NCI-H524 (cell line): Measurements from ENCODE around the gene C16orf92.
A peak's percentile ranks its signal among the peaks of the same experiment; 100 is the strongest.
"Not testable (repeated sequence)": the region's sequence is repeated elsewhere in the genome, so short reads cannot be mapped to it uniquely, and the experiment has no call there.

Experiments
- DNase-seq, 2 experiments: peaks; one replicate each; lab custom pipeline; 2025; lab: John Stamatoyannopoulos, UW

Gene C16orf92

GRCh38 chr16:30005341-30006094, 17.5 kb upstream of the C16orf92 start:
- peak; percentile 42 to 71 for DNase-seq

DNA sequence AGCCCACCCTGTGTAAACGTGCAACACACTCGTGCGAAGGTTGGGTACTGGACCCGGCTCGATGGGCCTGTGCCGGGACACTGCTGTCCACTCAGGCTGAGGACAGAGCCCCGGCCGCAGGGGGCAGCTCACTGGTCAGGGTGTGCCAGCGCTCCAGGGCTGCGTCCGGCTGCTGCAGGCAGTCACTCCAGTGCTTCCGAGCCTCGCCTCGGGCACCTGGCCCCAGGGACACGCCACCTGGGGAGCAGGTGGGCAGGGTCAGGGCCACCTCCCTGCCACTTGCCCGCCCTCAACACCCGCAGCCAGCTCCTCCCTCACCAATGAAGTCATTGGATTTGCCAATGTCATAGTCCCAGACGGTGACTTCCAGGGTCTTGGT, 16.9 kb upstream of the C16orf92 start:
- no peak for DNase-seq

DNA sequence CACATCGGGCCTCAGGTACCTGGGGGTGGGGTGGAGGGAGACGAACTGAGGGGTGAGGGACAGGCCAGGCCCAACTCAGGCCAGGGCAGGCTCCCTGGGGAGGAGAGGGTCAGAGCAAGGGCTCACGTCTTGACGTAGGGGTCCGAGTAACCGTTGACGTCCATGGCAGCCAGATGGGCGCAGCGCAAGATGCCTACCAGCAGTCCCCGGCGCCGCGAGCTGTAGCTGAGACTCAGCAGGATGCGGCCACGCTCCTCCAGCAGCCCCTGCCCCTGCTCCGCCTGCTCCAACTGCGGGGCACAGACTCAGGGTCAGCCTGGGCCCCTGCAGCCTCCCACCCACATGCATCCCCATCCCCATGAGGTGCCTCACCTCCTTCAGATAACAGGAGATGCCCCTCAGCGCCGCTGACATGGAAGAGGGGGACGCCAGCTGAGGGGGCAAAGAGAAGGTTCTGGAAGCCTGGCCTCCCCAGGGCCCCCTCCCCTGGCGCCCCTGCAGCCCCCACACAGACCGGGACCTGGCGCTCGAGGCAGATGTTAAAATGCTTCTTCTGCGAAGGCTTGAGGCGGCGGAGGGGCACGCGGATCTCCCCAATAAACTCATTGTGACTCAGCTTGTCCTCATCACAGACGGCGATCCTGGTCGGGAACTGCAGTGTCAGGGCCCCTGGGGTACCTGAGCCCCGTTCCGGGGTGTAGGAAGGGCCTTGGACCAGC, 16.2 kb upstream of the C16orf92 start:
- no peak for DNase-seq

DNA sequence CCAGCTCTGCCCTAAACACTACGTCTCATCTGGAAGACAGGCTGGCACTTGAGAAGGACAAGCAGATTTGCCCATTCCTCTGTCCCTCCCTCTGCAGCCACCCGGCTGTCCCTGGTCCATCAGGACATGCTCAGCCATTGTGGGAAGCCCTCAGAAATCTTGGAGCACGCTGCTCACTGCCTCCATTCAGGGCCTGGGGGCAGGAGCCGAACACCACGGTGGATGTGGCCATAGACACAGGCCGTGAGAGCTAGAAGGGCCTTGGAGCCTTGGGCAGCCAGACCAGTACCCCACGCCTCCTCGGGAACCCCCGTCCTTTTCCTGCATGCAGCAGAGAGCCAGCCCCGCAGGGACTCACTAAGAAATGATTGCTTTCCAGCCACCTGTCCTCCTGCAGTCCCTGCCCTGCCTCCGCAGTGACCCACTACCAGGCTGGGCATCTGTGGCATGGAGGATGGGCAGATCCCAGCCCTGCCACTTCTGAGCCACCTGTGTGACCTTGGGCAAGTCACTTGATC, 15.6 kb upstream of the C16orf92 start:
- no peak for DNase-seq

- no peak for DNase-seq
Measured at GRCh38 chr16:30009085-30009862, 13.7 kb upstream of the C16orf92 start.

- peak in 1 of 2 experiments; percentile 39 for DNase-seq
Measured at GRCh38 chr16:30009990-30010843, 12.8 kb upstream of the C16orf92 start.

DNA sequence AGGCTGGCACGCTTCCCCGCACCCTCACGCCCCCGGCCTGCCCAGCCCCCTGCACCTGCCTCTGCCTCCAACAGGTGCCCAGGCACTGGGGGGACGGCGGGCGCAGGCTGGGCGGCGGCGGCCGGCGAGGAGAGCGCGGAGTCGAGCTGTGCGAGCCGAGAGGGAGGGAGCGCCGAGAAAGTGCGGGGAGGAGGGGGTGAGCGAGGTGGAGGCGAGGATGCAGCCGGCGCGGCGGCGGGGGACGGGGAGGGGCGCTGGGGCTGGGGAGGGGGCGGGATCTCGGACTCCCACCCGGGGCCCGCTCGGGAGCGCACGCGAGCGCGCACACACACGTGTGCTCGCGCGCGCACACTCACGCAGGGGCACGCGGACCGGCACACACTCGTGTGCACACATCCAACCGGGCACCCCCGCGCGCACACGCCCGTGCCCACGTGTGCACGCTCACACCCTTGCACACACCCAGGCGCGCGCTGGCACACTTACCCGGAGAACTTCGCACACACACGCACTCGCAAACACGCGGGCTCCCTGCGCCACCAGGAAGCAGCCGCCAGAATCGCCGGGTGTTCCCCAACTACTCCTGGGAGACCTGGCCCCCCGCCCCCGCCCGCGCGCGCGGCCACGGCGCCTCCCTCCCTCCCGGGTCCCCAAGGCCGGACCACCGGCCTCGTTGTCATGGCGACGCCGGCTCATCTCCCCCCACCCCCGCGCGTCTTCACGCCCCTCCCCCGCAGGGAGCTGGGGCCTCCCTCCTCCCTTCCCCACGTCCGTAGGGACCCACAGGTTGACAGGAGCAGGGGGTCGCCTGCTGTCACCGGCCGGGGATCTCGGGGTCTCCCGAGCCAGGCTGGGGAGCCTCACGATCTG, 11.9 kb upstream of the C16orf92 start, which contains the start of gene DOC2A:
Gene DOC2A (minus strand): TSS at position 184 of the 870 bp plus-strand sequence. CDS start 805 bp downstream, outside the sequence.
- peak; percentile 67 to 69 for DNase-seq

DNA sequence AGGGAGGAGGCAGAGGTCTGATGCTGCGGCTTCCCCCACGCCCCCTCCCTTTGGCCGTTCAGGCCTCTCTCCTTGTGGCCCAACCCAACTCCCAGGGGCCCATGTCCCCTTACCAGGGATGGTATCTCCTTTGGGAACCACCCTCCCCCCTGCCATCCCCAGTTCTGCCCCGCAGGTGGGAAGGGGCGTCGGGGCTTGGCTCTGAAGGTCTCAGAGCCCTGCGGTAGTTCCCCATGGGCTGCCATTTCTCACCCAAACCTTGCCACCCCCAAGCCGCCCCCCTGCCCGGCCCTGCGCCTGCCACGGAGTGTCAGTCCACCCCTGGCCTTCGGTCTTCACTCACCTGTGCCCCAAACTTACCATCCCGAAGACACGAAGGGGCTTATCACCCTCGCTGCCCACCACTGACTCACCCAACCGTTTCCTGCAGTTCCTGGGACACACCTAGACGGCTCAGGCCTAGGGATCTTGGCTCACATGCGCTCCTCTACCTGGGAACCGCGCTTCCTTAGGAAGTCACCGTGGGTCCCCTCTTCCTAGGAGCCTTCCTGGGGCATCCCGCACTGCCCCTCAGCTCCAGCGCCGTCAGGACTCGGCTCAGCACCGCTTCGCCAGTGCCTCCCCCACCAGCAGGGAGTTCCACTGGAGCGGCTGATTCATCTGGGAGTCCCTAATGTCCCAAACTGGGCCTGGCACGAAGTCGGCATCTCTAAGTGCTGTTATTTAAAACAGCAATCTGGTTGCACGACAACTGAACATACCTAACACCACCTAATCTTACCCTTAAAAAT, 11.1 kb upstream of the C16orf92 start:
- no peak for DNase-seq

DNA sequence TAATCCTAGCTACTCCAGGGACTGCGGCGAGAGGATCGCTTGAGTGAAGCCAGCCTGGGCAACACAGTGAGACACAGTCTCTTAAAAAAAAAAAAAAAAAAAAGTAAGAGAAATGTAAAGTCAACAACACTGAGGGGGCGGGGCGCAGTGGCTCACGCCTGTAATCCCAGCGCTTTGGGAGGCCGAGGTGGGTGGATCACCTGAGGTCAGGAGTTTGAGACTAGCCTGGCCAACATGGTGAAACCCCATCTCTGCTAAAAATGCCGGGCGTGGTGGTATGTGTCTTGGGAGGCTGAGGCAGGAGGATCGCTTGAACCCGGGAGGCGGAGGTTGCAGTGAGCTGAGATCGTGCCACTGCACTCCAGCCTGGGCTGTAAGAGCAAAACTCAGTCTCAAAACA, 10.4 kb upstream of the C16orf92 start:
- DNase-seq = not testable (repeated sequence)

DNA sequence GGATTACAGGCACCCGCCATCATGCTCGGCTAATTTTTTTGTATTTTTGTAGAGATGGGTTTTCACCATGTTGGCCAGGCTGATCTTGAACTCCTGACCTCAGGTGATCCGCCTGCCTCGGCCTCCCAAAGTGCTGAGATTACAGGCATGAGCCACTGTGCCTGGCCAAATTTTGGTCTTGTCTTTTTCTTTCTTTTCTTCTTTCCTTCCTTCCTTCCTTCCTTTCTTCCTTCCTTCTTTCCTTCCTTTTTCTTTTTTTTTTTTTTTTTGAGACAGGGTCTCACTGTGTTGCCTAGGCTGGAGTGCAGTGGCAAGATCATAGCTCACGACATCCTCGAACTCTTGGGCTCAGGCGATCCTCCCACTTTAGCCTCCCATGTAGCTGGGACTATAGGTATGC, 7.5 kb upstream of the C16orf92 start:
- DNase-seq = not testable (repeated sequence)

GRCh38 chr16:30016555-30017276, 6.3 kb upstream of the C16orf92 start:
- no peak for DNase-seq

DNA sequence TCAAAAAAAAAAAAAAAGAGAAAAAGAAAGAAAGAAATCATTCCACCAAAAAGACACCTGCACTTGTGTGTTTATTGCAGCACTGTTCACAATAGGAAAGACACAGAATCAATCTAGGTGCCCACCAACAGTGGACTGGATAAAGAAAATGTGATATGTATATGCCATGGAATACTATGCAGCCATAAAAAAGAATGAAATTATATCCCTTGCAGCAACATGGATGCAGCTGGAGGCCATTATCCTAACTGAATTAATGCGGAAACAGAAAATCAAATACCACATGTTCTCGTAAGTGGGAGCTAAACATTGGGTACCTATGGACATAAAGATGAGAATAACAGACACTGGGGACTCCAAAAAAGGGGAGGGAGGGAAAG, 5.7 kb upstream of the C16orf92 start:
- DNase-seq = no peak

DNA sequence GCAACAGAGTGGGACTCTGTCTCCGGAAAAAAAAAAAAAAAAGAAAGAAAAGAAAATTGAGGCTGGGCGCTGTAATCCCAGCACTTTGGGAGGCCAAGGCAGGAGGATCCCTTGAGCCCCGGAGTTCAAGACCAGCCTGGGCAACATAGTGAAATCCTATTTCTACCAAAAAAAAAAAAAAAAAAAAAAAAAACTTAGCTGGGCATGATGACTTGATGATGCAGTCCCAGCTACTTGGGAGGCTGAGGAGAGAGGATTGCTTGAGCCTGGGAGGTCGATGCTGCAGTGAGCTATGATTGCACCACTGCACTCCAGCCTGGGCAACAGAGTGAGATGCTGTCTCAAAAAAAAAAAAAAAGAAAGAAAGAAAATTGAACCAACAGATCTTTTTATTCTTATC, 5.1 kb upstream of the C16orf92 start:
- not testable (repeated sequence) for DNase-seq

DNA sequence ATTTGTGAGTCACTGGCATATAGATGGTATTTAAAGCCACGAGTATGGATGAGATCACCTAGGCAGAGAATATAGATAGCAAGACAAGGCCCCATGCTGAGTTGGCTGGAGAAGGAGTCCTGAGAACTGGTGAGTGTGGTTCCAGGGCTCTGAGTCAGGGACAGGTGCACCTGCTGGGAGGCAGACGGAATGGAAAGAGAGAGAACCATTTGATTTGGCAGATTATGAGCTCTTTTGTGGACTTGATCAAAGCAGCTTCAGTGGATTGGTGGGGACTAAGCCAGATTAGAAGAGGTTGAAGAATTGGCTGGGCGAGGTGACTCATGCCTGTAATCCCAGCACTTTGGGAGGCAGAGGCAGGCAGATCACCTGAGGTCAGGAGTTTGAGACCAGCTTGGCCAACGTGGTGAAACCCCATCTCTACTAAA, 4.3 kb upstream of the C16orf92 start:
- DNase-seq = no peak

- DNase-seq = no peak
Measured at GRCh38 chr16:30023586-30023985, 588 bp downstream of the C16orf92 start.

GRCh38 chr16:30024451-30024850, 1.5 kb downstream of the C16orf92 start:
- no peak for DNase-seq

- DNase-seq = no peak
Measured at GRCh38 chr16:30025156-30025555, 2.2 kb downstream of the C16orf92 start.

DNA sequence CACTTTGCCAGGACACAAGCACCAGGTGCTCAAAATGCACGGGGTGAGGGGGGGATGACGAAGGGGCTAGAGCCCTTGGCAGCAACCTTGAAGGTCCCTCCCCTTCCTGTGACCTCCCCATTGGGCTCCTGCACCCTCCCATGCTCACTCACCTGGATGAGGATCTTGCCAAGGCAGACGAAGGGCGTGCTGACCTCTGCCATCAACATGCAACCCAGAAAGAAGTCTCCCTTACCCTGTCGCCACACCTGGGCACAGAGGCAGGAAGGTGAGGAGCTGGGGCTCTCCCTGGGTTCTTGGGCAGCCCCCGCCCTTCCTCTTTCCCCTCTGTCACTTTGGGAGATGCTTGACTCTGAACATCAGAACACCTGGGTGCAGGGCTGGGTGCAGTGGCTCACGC, 2.6 kb downstream of the C16orf92 start:
- DNase-seq = no peak

DNA sequence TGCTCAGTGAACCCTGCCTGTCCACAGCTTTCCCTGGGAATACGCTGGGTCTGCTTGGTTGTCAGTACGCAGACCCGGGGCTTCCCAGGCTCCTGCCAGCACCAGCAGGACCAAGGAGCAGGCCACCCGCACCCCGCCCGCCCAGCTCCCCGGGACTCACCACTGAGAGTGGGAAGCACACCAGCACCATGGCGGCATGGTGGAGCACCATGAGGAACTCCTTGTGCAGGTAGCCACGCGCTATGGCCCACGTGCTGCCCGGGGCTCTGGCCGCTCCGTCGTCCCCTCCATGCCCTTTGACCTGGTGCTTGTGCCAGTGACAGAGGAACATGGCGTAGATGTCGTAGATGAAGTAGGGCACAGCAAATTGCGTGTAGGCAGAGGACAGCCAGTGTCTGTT, 3.5 kb downstream of the C16orf92 start:
- no peak for DNase-seq
